HepG2 (cell line): ENCODE data around the gene FXR2. TPM values are rescaled to one million over a fixed set of nuclear protein-coding genes. Genes with fewer than 3 reads are reported as not detected.

ENCODE experiments used
- ARNTL ChIP-seq: sonication (generic); formaldehyde crosslinking; IDR thresholded peaks from 2 replicates; pipeline ENCODE4 v1.4.0; 2020; ENCODE audit warnings: mild to moderate bottlenecking, missing genetic modification reagents
- ATF7-NPFF ChIP-seq: sonication (generic); formaldehyde crosslinking; IDR thresholded peaks from 2 replicates; pipeline ENCODE4 v1.8.1; 2023; ENCODE audit warnings: mild to moderate bottlenecking, low read depth, missing genetic modification reagents, moderate library complexity
- BCL6 ChIP-seq: IDR thresholded peaks from 2 replicates; pipeline ENCODE4 v1.6.1; 2016; ENCODE audit warnings: missing genetic modification reagents, missing compliant biosample characterization
- CENPT ChIP-seq: sonication (generic); formaldehyde crosslinking; IDR thresholded peaks from 2 replicates; pipeline ENCODE4 v1.8.0; 2022; ENCODE audit warnings: low read depth, mild to moderate bottlenecking, moderate library complexity, missing genetic modification reagents
- CERS6 ChIP-seq: sonication (generic); formaldehyde crosslinking; IDR thresholded peaks from 2 replicates; pipeline ENCODE4 v1.5.0; 2020; ENCODE audit warnings: missing genetic modification reagents
- ELF1 ChIP-seq: sonication (generic); formaldehyde crosslinking; IDR thresholded peaks from 2 replicates; pipeline ENCODE4 v1.4.0; 2020; ENCODE audit warnings: missing genetic modification reagents
- ESRRA ChIP-seq: sonication (generic); formaldehyde crosslinking; IDR thresholded peaks from 2 replicates; pipeline ENCODE4 v1.5.1; 2020; ENCODE audit warnings: mild to moderate bottlenecking, low read depth, missing genetic modification reagents
- FOXK1 ChIP-seq: sonication (generic); formaldehyde crosslinking; IDR thresholded peaks from 2 replicates; pipeline ENCODE4 v1.4.0; 2020; ENCODE audit warnings: low read depth, missing genetic modification reagents, borderline replicate concordance
- KLF12 ChIP-seq: sonication (generic); formaldehyde crosslinking; IDR thresholded peaks from 2 replicates; pipeline ENCODE4 v1.4.0; 2020; ENCODE audit warnings: missing genetic modification reagents, borderline replicate concordance
- MLX ChIP-seq: IDR thresholded peaks from 2 replicates; pipeline ENCODE4 v1.6.1; 2016
- RFXANK ChIP-seq: IDR thresholded peaks from 2 replicates; pipeline ENCODE4 v1.6.1; 2016
- RXRB ChIP-seq: IDR thresholded peaks from 2 replicates; pipeline ENCODE4 v1.6.1; 2016; ENCODE audit warnings: borderline replicate concordance, missing genetic modification reagents, missing compliant biosample characterization
- THAP8 ChIP-seq: sonication (generic); formaldehyde crosslinking; IDR thresholded peaks from 2 replicates; pipeline ENCODE4 v1.5.1; 2020; ENCODE audit warnings: missing genetic modification reagents, mild to moderate bottlenecking, borderline replicate concordance
- TRAFD1 ChIP-seq: sonication (generic); formaldehyde crosslinking; IDR thresholded peaks from 2 replicates; pipeline ENCODE4 v1.5.1; 2020; ENCODE audit warnings: missing genetic modification reagents, mild to moderate bottlenecking, borderline replicate concordance
- ZBTB1 ChIP-seq: sonication (generic); formaldehyde crosslinking; IDR thresholded peaks from 2 replicates; pipeline ENCODE4 v1.4.0; 2020; ENCODE audit warnings: missing genetic modification reagents, borderline replicate concordance
- ZFP82 ChIP-seq: sonication (generic); formaldehyde crosslinking; IDR thresholded peaks from 2 replicates; pipeline ENCODE4 v1.5.1; 2020; ENCODE audit warnings: mild to moderate bottlenecking, missing genetic modification reagents, borderline replicate concordance
- ZMYM4 ChIP-seq: sonication (generic); formaldehyde crosslinking; IDR thresholded peaks from 2 replicates; pipeline ENCODE4 v1.8.1; 2023; ENCODE audit warnings: mild to moderate bottlenecking, missing genetic modification reagents
- ZNF17 ChIP-seq: sonication (generic); formaldehyde crosslinking; IDR thresholded peaks from 2 replicates; pipeline ENCODE4 v1.5.0; 2020; ENCODE audit warnings: mild to moderate bottlenecking, missing genetic modification reagents
- ZNF530 ChIP-seq: sonication (generic); formaldehyde crosslinking; IDR thresholded peaks from 2 replicates; pipeline ENCODE4 v1.5.0; 2020; ENCODE audit warnings: low read depth, mild to moderate bottlenecking, missing genetic modification reagents
- ZNF678 ChIP-seq: sonication (generic); formaldehyde crosslinking; IDR thresholded peaks from 2 replicates; pipeline ENCODE4 v1.4.0; 2020; ENCODE audit warnings: mild to moderate bottlenecking, missing genetic modification reagents
- ZNF749 ChIP-seq: sonication (generic); formaldehyde crosslinking; IDR thresholded peaks from 2 replicates; pipeline ENCODE4 v1.8.0; 2022; ENCODE audit warnings: mild to moderate bottlenecking, missing genetic modification reagents, moderate library complexity, borderline replicate concordance
- ZNF850 ChIP-seq: sonication (generic); formaldehyde crosslinking; conservative IDR thresholded peaks from 2 replicates; pipeline ENCODE4 v1.9.0; 2021; ENCODE audit warnings: mild to moderate bottlenecking, missing genetic modification reagents
- polyA plus RNA-seq, 8 experiments: library from polyadenylated mRNA; depleted of rRNA in 3 of 8; stranded (reverse) in 7 of 8; unstranded in 1 of 8; fragments of >200 nt; fragmentation: Illumina TruSeq in 4 of 8; extraction: Trizol in 4 of 8; gene quantifications; 2 replicates each; pipeline versions ENCODE4 v1.2.1 to v1.2.3, GENCODE V29; 2011 to 2016; ENCODE audit warnings: low read depth in 4 of 8, missing spikeins in 1 of 8, mixed read lengths in 1 of 8; ENCODE audit not compliant: insufficient read depth in 1 of 8
- total RNA-seq, 5 experiments: library from RNA; depleted of rRNA; stranded (reverse); fragments of >200 nt; fragmentation: Illumina TruSeq; extraction: Trizol; gene quantifications; 2 replicates each; pipeline ENCODE4 v1.2.3, GENCODE V29; 2016; ENCODE audit warnings: low read depth in 1 of 5
- TF ChIP-seq, protein P1 (sequence below): sonication (generic); formaldehyde crosslinking; conservative IDR thresholded peaks from 2 replicates; pipeline ENCODE4 v1.5.0; 2020; ENCODE audit warnings: missing genetic modification reagents

FXR2 gene
- total and polyA plus RNA-seq, 2 of the 13 experiments (the other 11 are each of a cell fraction or from before 2014, with no cell fraction given): 20.9 to 24.4 TPM

DNA sequence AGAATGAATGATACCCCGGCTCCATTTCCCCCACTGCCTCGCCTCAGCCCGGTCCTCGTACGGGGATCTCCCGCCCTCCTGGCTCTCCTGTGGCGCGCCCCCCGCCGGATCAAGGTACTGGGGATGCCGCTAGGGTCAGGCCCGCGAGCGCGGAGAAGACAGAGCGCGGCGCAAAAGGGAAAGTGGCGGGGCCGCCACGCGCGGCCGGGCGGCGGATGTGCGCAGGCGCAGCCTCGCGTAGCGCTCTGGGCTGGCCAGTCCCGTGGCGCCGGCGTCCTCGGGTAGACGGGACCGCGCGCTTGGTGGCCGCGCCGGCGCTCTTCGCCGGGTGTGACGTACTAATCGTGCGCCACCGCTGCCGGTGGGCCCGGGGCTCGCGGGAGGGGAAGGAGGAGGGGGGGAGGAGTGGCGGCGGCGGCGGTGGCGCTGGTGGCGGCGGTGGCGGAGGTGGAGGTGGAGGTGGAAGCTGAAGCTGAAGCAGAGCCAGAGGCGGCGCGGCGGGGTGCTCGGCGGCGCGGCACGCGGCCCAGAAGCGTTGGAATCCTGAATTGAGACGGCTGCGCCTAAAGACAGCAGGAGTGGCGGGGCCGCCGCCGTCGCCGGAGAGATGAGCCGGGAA lies 53.0 kb downstream of the FXR2 start, which contains the start of gene SENP3 (continued):
- no peak for TF ChIP-seq BCL6 (CRISPR knock-in tag)
- TF ChIP-seq MLX (CRISPR knock-in tag): 0 out of 2 replicates have a peak, but pooled peaks have one; percentile 7
- TF ChIP-seq ZNF530: no peak
- TF ChIP-seq ZBTB1 (CRISPR knock-in tag): no peak
- no peak for TF ChIP-seq CENPT (CRISPR knock-in tag)
- 0 out of 2 replicates have a peak, but pooled peaks have one; percentile 8 for TF ChIP-seq RXRB (CRISPR knock-in tag)
- no peak for TF ChIP-seq ZNF17 (CRISPR knock-in tag)
- no peak for TF ChIP-seq ATF7-NPFF (CRISPR knock-in tag)
- no peak for TF ChIP-seq RFXANK (CRISPR knock-in tag)
- TF ChIP-seq CERS6 (CRISPR knock-in tag): no peak
- no peak for TF ChIP-seq TRAFD1
- TF ChIP-seq KLF12 (CRISPR knock-in tag): no peak
- TF ChIP-seq ESRRA: no peak
- no peak for TF ChIP-seq ZMYM4 (CRISPR knock-in tag)
- TF ChIP-seq, protein P1, sequence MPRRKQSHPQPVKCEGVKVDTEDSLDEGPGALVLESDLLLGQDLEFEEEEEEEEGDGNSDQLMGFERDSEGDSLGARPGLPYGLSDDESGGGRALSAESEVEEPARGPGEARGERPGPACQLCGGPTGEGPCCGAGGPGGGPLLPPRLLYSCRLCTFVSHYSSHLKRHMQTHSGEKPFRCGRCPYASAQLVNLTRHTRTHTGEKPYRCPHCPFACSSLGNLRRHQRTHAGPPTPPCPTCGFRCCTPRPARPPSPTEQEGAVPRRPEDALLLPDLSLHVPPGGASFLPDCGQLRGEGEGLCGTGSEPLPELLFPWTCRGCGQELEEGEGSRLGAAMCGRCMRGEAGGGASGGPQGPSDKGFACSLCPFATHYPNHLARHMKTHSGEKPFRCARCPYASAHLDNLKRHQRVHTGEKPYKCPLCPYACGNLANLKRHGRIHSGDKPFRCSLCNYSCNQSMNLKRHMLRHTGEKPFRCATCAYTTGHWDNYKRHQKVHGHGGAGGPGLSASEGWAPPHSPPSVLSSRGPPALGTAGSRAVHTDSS: no peak
- TF ChIP-seq ZFP82 (CRISPR knock-in tag): no peak
- TF ChIP-seq ZNF850: no peak
- TF ChIP-seq ELF1 (CRISPR knock-in tag): no peak
- peak; percentile 30; the same call in 1 of the 2 replicates for TF ChIP-seq FOXK1 (CRISPR knock-in tag)
- TF ChIP-seq ZNF749 (CRISPR knock-in tag): 0 out of 2 replicates have a peak, but pooled peaks have one; percentile 38
- no peak for TF ChIP-seq THAP8 (CRISPR knock-in tag)
- peak; percentile 49 for TF ChIP-seq ARNTL
- TF ChIP-seq ZNF678 (CRISPR knock-in tag): no peak
